ENCODE data around the gene HBQ1. TPM values are rescaled to one million over a fixed set of nuclear protein-coding genes. Genes with fewer than 3 reads are reported as not detected.

HBQ1 gene
- total RNA-seq, 4 donors from 2014 or later = not detected

DNA sequence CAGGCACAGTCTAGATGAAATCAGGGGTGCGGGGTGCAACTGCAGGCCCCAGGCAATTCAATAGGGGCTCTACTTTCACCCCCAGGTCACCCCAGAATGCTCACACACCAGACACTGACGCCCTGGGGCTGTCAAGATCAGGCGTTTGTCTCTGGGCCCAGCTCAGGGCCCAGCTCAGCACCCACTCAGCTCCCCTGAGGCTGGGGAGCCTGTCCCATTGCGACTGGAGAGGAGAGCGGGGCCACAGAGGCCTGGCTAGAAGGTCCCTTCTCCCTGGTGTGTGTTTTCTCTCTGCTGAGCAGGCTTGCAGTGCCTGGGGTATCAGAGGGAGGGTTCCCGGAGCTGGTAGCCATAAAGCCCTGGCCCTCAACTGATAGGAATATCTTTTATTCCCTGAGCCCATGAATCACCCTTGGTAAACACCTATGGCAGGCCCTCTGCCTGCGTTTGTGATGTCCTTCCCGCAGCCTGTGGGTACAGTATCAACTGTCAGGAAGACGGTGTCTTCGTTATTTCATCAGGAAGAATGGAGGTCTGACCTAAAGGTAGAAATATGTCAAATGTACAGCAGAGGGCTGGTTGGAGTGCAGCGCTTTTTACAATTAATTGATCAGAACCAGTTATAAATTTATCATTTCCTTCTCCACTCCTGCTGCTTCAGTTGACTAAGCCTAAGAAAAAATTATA is 2.1 kb upstream of the HBQ1 start:
- DNase-seq = no peak
- peaks cover 72% of the 10 kb centered on the region for H3K27me3 ChIP-seq
- H3K4me3 ChIP-seq = no peak overlapping the region
- peaks cover 12 to 27% (median 20%) of the 10 kb centered on the region in 4 donors for H3K4me1 ChIP-seq
- TF ChIP-seq POLR2AphosphoS5 (IDR thresholded peaks at IDR 0.05) (no peak), POLR2A (IDR thresholded peaks at IDR 0.05) (no peak), EP300 (IDR thresholded peaks at IDR 0.05; ENCODE audit: low read depth) (no peak)
- TF ChIP-seq, protein P1, sequence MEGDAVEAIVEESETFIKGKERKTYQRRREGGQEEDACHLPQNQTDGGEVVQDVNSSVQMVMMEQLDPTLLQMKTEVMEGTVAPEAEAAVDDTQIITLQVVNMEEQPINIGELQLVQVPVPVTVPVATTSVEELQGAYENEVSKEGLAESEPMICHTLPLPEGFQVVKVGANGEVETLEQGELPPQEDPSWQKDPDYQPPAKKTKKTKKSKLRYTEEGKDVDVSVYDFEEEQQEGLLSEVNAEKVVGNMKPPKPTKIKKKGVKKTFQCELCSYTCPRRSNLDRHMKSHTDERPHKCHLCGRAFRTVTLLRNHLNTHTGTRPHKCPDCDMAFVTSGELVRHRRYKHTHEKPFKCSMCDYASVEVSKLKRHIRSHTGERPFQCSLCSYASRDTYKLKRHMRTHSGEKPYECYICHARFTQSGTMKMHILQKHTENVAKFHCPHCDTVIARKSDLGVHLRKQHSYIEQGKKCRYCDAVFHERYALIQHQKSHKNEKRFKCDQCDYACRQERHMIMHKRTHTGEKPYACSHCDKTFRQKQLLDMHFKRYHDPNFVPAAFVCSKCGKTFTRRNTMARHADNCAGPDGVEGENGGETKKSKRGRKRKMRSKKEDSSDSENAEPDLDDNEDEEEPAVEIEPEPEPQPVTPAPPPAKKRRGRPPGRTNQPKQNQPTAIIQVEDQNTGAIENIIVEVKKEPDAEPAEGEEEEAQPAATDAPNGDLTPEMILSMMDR (IDR thresholded peaks at IDR 0.05) = no peak
- in situ Hi-C loops (cut with MboI; ENCODE audit: low pct_ligation_motif_present in 1 of 4, low pct_unique_long_range_greater_than_20kb in 1 of 4, low sequenced_read_pairs in 3 of 4) = no loop called here
- WGBS, 2 donors (ENCODE audit: low coverage in 1 of 2) = 52 to 58% methylated on average over 3 to 10 of the region's 11 CpGs
- H3K9me3 ChIP-seq = no peaks in the 10 kb centered on the region
- no peak overlapping the region for H3K27ac ChIP-seq
- intact Hi-C loops (cut with DNase I; ENCODE audit: low total_unique reads) = no loop called here
- H3K36me3 ChIP-seq = no peaks in the 10 kb centered on the region

DNA sequence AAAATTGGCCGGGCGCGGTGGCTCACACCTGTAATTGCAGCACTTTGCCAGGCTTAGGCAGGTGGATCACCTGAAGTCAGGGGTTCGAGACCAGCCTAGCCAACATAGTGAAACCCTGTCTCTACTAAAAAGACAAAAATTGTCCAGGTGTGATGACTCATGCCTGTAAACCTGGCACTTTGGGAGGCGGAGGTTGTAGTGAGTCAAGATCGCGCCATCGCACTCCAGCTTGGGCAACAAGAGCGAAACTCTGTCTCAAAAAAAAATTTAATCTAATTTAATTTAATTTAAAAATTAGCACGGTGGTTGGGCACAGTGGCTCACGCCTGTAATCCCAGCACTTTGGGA is 1.6 kb upstream of the HBQ1 start:
- 72 to 73% methylated on average over 11 of the region's 11 CpGs for WGBS, 2 donors (ENCODE audit: low coverage in 1 of 2)
- TF ChIP-seq POLR2A (IDR thresholded peaks at IDR 0.05) (no peak), POLR2AphosphoS5 (IDR thresholded peaks at IDR 0.05) (no peak), EP300 (IDR thresholded peaks at IDR 0.05; ENCODE audit: low read depth) (no peak)
- TF ChIP-seq, protein P1 (IDR thresholded peaks at IDR 0.05) = no peak

DNA sequence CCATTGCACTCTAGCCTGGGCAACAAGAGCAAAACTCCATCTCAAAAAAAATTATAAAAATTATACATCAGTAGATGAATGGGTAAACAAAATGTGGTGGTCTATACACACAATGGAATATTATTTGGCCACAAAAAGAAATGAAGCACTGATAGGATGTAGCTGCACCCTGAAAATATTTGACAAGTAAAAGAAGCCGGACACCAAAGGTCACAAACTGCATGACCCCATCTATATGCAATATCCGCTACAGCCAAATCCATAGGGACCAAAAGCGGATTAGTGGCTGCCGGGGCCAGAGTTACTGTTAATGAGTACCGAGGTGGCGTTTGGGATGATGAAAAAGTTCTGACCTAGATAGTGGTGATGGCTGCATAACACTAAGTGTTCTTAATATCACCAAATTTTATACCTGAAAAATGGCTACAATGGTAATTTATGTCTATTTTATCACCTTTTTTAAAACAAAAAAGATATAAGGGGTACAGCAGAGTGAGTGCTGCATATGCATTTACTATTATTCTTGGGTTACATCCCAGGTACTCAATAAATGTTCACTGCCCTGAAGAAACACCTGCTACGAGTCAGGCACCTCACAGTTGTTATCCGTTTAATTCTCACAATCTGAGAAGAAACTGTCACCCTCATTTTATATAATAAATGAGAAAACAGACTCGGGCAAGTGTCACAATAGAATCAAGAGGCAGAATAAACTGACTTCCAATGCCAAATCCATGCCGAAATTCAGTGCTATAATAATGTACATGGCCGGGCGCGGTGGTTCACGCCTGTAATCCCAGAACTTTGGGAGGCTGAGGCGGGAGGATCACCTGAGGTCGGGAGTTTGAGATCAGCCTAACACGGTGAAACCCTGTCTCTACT is 807 bp upstream of the HBQ1 start:
- peaks cover 62% of the 10 kb centered on the region for H3K27me3 ChIP-seq

More for the DNA sequence above, 1.6 kb upstream of the HBQ1 start:
- no peak overlapping the region for H3K4me3 ChIP-seq
- no peak overlapping the region for H3K27ac ChIP-seq
- H3K9me3 ChIP-seq = no peaks in the 10 kb centered on the region
- no peak for DNase-seq
- no peaks in the 10 kb centered on the region for H3K36me3 ChIP-seq
- intact Hi-C loops (cut with DNase I; ENCODE audit: low total_unique reads) = no loop called here
- peaks cover 67% of the 10 kb centered on the region for H3K27me3 ChIP-seq
- peaks cover 12 to 27% (median 20%) of the 10 kb centered on the region in 4 donors for H3K4me1 ChIP-seq
- in situ Hi-C loops (cut with MboI; ENCODE audit: low pct_ligation_motif_present in 1 of 4, low pct_unique_long_range_greater_than_20kb in 1 of 4, low sequenced_read_pairs in 3 of 4) = no loop called here

More for the DNA sequence above, 807 bp upstream of the HBQ1 start:
- Histone ChIP-seq H3K4me1 (peaks cover 12 to 27% (median 20%) of the 10 kb centered on the region in 4 donors), H3K27ac (no peak overlapping the region), H3K36me3 (no peaks in the 10 kb centered on the region), H3K4me3 (no peak overlapping the region), H3K9me3 (no peaks in the 10 kb centered on the region)
- DNase-seq = no peak
- 67 to 71% methylated on average over 11 to 17 of the region's 17 CpGs for WGBS, 2 donors (ENCODE audit: low coverage in 1 of 2)
- in situ Hi-C loops (cut with MboI; ENCODE audit: low pct_ligation_motif_present in 1 of 4, low pct_unique_long_range_greater_than_20kb in 1 of 4, low sequenced_read_pairs in 3 of 4) = loop anchor here in 1 of 4 donors (5.0 kb wide), 1 partner anchor 72 kb away; no protein-coding TSS in a partner anchor
- TF ChIP-seq POLR2A (IDR thresholded peaks at IDR 0.05) (no peak), POLR2AphosphoS5 (IDR thresholded peaks at IDR 0.05) (no peak), EP300 (IDR thresholded peaks at IDR 0.05; ENCODE audit: low read depth) (no peak)
- TF ChIP-seq, protein P1 (IDR thresholded peaks at IDR 0.05) = no peak
- intact Hi-C loops (cut with DNase I; ENCODE audit: low total_unique reads) = loop anchor here (5.0 kb wide), 1 partner anchor 72 kb away; no protein-coding TSS in a partner anchor
